ENCODE data around the gene PRKCE. TPM values are rescaled to one million over a fixed set of nuclear protein-coding genes. Genes with fewer than 3 reads are reported as not detected.

Gene PRKCE
- total RNA-seq, 1 donor from 2014 or later: 4.6 TPM

DNA sequence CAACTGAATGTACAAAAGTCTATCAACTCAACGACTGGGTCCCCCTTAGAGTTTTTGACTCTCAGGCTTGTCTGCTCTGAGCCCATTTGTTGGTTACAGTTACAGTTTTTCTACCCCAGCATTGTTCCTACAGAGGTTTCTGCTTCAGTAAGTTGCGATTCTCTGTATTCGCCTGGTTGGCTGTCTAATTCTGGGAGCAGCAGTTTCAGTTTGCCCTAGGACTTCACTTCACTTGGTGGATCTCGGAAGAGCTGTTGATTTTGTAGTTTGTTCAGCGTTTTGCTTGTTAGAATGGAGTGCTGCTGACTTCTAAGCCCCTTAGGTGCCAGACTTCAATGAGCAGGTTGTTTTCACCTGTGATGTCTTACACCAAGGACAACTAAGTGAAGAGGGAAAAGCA is 349.2 kb downstream of the PRKCE start:
- no peaks in the 10 kb centered on the region for H3K36me3 ChIP-seq
- no peak for DNase-seq (ENCODE audit: low spot score in 2 of 2)
- H3K9me3 ChIP-seq: no peaks in the 10 kb centered on the region
- peak overlapping the region in 1 of 2 donors; percentile 23 for H3K4me3 ChIP-seq
- H3K27ac ChIP-seq: no peak overlapping the region
- H3K4me1 ChIP-seq: peaks cover 2 to 9% of the 10 kb centered on the region in 2 donors
- H3K27me3 ChIP-seq: no peaks in the 10 kb centered on the region
- intact Hi-C loops (cut with DNase I): no loop called here
- TF ChIP-seq, protein P1, sequence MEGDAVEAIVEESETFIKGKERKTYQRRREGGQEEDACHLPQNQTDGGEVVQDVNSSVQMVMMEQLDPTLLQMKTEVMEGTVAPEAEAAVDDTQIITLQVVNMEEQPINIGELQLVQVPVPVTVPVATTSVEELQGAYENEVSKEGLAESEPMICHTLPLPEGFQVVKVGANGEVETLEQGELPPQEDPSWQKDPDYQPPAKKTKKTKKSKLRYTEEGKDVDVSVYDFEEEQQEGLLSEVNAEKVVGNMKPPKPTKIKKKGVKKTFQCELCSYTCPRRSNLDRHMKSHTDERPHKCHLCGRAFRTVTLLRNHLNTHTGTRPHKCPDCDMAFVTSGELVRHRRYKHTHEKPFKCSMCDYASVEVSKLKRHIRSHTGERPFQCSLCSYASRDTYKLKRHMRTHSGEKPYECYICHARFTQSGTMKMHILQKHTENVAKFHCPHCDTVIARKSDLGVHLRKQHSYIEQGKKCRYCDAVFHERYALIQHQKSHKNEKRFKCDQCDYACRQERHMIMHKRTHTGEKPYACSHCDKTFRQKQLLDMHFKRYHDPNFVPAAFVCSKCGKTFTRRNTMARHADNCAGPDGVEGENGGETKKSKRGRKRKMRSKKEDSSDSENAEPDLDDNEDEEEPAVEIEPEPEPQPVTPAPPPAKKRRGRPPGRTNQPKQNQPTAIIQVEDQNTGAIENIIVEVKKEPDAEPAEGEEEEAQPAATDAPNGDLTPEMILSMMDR (IDR thresholded peaks at IDR 0.05): no peak

DNA sequence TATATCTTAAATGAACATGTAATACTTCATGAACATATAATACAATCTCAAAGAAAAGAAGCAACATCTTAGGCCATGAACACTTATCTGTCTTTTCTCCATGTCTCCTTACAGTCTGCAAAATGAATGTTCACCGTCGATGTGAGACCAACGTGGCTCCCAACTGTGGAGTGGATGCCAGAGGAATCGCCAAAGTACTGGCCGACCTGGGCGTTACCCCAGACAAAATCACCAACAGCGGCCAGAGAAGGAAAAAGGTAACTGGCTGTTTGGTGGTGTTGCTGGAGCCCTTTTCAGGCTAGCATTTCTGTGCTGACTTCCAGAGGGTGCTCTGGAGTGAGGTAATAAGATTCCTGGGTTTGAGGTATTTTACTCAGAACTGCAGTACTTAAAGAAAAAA is 349.8 kb downstream of the PRKCE start:
- TF ChIP-seq, protein P1 (IDR thresholded peaks at IDR 0.05): no peak
- DNase-seq (ENCODE audit: low spot score in 2 of 2): no peak
- H3K27ac ChIP-seq: no peak overlapping the region
- peaks cover 2 to 9% of the 10 kb centered on the region in 2 donors for H3K4me1 ChIP-seq
- H3K27me3 ChIP-seq: no peaks in the 10 kb centered on the region
- intact Hi-C loops (cut with DNase I): no loop called here
- H3K4me3 ChIP-seq: no peak overlapping the region
- H3K36me3 ChIP-seq: no peaks in the 10 kb centered on the region
- no peaks in the 10 kb centered on the region for H3K9me3 ChIP-seq

DNA sequence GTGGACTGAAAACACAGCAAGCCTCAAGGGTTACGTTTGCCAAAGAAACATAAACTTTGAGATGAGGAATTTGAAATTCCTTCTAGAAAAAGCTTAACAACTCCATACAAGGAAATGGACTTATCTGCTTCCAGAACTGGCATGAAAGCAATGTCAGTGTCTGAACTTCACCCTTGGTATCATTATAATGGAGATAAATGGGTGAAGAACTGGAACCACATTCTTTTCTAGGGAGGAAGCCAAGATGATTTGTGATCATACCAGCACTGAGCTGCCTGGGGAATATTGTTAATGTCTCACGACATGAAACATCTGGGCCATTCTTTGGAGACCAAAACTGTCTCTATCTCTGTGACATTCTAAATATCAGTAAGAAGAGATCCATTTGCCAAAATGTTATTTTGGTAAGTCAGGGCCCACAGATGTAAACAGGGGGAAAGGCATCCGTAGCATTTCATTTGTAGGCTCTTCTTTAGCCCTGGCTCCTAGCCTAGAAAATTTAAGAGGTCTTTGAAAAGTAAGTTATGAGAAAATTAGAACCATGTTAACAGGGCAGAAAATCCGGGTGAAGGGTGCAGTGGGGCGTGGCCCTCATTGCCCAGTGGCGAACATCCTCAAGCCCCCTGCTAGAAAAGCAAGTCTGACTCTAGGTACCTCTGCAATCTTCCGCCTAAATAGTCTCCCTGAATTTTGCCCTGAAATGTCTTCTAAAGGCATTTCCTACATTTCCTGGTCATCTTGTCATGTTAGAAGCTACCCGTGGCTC is 350.4 kb downstream of the PRKCE start:
- TF ChIP-seq, protein P1 (IDR thresholded peaks at IDR 0.05): no peak
- H3K27ac ChIP-seq: no peak overlapping the region
- no peaks in the 10 kb centered on the region for H3K9me3 ChIP-seq
- H3K4me1 ChIP-seq: peaks cover 2 to 9% of the 10 kb centered on the region in 2 donors
- intact Hi-C loops (cut with DNase I): no loop called here
- H3K4me3 ChIP-seq: no peak overlapping the region
- no peaks in the 10 kb centered on the region for H3K36me3 ChIP-seq
- DNase-seq (ENCODE audit: low spot score in 2 of 2): no peak
- H3K27me3 ChIP-seq: no peaks in the 10 kb centered on the region

DNA sequence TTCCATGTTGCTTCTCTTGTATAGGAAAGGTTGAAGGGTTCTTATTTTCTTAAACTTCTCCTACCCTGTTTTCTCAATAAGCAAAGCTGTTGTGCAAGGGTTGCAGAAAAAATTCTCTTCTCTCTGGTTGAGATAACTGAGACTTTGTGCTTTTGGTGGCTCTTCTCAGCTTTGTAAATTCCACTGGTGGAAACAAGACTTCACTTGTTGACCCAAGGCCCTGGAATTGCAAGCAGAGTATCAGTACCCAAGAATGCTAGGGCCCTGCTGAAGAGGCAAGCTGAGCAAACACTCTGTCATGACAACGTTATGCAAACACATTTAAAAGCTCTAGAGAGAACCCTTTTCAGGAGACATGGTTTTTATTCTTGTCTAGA is 351.0 kb downstream of the PRKCE start:
- Histone ChIP-seq H3K4me1 (peaks cover 2 to 9% of the 10 kb centered on the region in 2 donors), H3K4me3 (no peak overlapping the region), H3K27me3 (no peaks in the 10 kb centered on the region), H3K27ac (no peak overlapping the region), H3K36me3 (peaks cover 0 to 2% of the 10 kb centered on the region in 2 donors), H3K9me3 (no peaks in the 10 kb centered on the region)
- TF ChIP-seq, protein P1 (IDR thresholded peaks at IDR 0.05): no peak
- no peak for DNase-seq (ENCODE audit: low spot score in 2 of 2)
- intact Hi-C loops (cut with DNase I): no loop called here

DNA sequence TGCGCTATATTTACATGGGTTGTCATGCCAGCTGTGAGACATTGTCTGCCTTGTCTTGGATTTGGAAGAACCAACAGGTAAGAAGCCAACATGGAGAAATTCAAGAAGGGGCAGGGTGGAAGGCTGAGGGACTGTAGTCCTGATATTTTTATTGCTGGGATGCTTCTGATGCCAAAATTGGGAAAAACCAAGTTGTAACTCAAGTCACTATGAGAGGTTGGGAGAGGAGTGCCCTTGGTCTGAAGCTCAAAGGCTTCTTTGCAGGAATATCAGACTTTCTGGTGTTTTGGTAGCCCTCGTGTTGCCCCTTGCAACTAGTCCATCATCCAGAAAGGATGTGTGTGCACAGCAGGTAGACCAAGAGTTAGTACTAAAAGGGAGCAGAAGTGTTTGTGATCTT is 351.5 kb downstream of the PRKCE start:
- Histone ChIP-seq H3K4me3 (no peak overlapping the region), H3K36me3 (peaks cover 0 to 3% of the 10 kb centered on the region in 2 donors), H3K27ac (no peak overlapping the region), H3K4me1 (peaks cover 2 to 9% of the 10 kb centered on the region in 2 donors), H3K9me3 (no peaks in the 10 kb centered on the region), H3K27me3 (no peaks in the 10 kb centered on the region)
- TF ChIP-seq, protein P1 (IDR thresholded peaks at IDR 0.05): no peak
- intact Hi-C loops (cut with DNase I): no loop called here
- DNase-seq (ENCODE audit: low spot score in 2 of 2): no peak

Measured in ascending aorta (tissue), 2 donors.